Right atrium auricular region (tissue), 2 donors: ENCODE data around the gene GJD3. TPM values are rescaled to one million over a fixed set of nuclear protein-coding genes. Genes with fewer than 3 reads are reported as not detected.
"Not testable (repeated sequence)": the region's sequence is repeated elsewhere in the genome, so short reads cannot be mapped to it uniquely, and the experiment has no call there.

Experiments used
- DNase-seq: peaks from one replicate; pipeline ENCODE4 v3.0.0-alpha.2; 2019; ENCODE audit warnings: low spot score
- H3K27ac ChIP-seq, 2 donors: fragments of 200-600 bp; sonication (generic); 1 replicate in 1 of 2; 2 replicates in 1 of 2; pipeline ENCODE4 v1.5.1; 2016 to 2019
- H3K27me3 ChIP-seq, 2 donors: fragments of 200-600 bp; sonication (generic); one replicate each; pipeline versions ENCODE4 v1.5.1 to v1.6.0; 2017 to 2019
- H3K36me3 ChIP-seq: fragments of 200-600 bp; sonication (generic); one replicate; pipeline ENCODE4 v1.5.1; 2016
- H3K4me1 ChIP-seq, 2 donors: fragments of 200-600 bp; sonication (generic); one replicate each; pipeline versions ENCODE4 v1.5.1 to v1.6.0; 2017 to 2019
- H3K4me3 ChIP-seq, 2 donors: fragments of 200-600 bp; sonication (generic); 1 replicate in 1 of 2; 2 replicates in 1 of 2; pipeline ENCODE4 v1.5.1; 2017 to 2019; ENCODE audit warnings: mild to moderate bottlenecking in 1 of 2, moderate library complexity in 1 of 2
- H3K9me3 ChIP-seq, 2 donors: fragments of 200-600 bp; sonication (generic); one replicate each; pipeline ENCODE4 v1.5.1; 2019
- total RNA-seq, 2 donors: library from RNA; depleted of rRNA; stranded (reverse); fragments of >200 nt; gene quantifications; one replicate each; pipeline ENCODE4 v1.1.0, GENCODE V29; 2016
- TF ChIP-seq, protein P1 (sequence below), 2 donors: fragments of 200-600 bp; sonication (generic); IDR thresholded peaks; one replicate each; pipeline ENCODE4 v1.5.1; 2019; ENCODE audit warnings: antibody characterized with exemption in 2 of 2

Gene GJD3
- total RNA-seq, 2 donors from 2014 or later: 1.6 TPM; not detected in 1

- Histone ChIP-seq H3K27ac (no peak overlapping the region), H3K4me1 (no peaks in the 10 kb centered on the region), H3K27me3 (no peaks in the 10 kb centered on the region), H3K4me3 (no peak overlapping the region), H3K36me3 (no peaks in the 10 kb centered on the region), H3K9me3 (no peaks in the 10 kb centered on the region)
- TF ChIP-seq, protein P1, sequence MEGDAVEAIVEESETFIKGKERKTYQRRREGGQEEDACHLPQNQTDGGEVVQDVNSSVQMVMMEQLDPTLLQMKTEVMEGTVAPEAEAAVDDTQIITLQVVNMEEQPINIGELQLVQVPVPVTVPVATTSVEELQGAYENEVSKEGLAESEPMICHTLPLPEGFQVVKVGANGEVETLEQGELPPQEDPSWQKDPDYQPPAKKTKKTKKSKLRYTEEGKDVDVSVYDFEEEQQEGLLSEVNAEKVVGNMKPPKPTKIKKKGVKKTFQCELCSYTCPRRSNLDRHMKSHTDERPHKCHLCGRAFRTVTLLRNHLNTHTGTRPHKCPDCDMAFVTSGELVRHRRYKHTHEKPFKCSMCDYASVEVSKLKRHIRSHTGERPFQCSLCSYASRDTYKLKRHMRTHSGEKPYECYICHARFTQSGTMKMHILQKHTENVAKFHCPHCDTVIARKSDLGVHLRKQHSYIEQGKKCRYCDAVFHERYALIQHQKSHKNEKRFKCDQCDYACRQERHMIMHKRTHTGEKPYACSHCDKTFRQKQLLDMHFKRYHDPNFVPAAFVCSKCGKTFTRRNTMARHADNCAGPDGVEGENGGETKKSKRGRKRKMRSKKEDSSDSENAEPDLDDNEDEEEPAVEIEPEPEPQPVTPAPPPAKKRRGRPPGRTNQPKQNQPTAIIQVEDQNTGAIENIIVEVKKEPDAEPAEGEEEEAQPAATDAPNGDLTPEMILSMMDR (IDR thresholded peaks at IDR 0.05): no peak
- DNase-seq: no peak
Measured at GRCh38 chr17:40372031-40372430, 7.5 kb upstream of the GJD3 start.

DNA sequence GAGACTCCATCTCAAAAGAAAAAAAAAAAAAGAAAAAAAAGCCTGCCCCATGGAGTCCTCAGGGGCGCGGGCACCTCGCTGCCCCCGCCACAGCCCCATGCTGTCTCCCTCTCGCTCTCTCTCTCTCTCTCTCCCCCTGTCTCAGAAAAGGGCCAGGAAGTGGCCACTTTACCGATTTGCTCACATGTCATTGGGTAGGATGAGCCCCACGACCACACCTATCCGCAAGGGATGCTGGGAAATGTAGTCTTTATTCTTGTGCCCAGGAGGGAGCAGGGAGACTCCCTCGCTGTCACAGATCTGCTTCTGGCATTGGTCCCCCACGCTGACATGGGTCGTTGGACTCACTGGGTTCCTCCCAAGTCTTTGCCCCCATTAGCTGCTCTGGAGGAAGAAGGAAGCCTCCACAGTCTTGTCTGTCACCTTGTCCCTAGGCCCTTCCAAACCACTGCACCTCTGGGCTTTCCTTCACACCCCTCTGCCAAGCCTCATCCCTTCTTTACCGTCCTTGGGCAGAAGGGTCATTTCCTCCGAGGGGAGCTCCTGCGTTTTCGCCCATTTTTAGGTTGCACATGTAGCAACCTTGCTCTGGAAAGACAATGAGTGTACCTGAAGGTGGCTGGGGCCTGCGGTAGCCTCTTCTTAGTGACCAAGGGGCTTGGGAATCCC lies 6.9 kb upstream of the GJD3 start:
- H3K36me3 ChIP-seq: no peaks in the 10 kb centered on the region
- no peak overlapping the region for H3K4me3 ChIP-seq
- no peaks in the 10 kb centered on the region for H3K9me3 ChIP-seq
- no peaks in the 10 kb centered on the region for H3K27me3 ChIP-seq
- TF ChIP-seq, protein P1 (IDR thresholded peaks at IDR 0.05): no peak
- no peak for DNase-seq
- no peaks in the 10 kb centered on the region for H3K4me1 ChIP-seq
- no peak overlapping the region for H3K27ac ChIP-seq

DNA sequence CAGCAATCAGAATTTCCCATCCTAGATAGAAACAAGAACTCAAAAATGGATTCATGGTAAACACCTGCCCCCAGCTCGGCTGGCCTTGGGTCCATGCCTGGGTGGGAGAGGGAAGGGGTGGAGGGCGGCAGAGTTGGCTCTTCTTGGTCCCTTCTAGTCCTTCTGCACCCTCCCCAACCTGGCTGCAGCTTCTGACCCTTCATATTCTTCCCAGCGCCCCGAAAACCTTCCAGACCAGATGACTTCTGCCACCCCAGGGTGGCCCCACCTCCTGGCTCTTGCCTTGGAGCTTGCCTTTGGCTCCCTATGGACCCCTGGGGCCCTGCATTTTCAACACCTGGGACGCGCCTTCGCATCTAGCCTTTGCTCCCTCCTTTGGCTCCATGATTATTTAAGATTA lies 5.4 kb upstream of the GJD3 start:
- no peaks in the 10 kb centered on the region for H3K36me3 ChIP-seq
- TF ChIP-seq, protein P1 (IDR thresholded peaks at IDR 0.05): no peak
- DNase-seq: no peak

GRCh38 chr17:40367728-40368127 lies 3.2 kb upstream of the GJD3 start:
- peaks cover 0 to 14% of the 10 kb centered on the region in 2 donors for H3K4me1 ChIP-seq
- not testable (repeated sequence) for H3K27ac ChIP-seq, H3K36me3 ChIP-seq, DNase-seq, H3K27me3 ChIP-seq, H3K9me3 ChIP-seq, H3K4me3 ChIP-seq

More for the DNA sequence above, 5.4 kb upstream of the GJD3 start:
- H3K4me1 ChIP-seq: no peaks in the 10 kb centered on the region
- H3K27ac ChIP-seq: no peak overlapping the region
- no peaks in the 10 kb centered on the region for H3K9me3 ChIP-seq
- H3K4me3 ChIP-seq: no peak overlapping the region
- no peaks in the 10 kb centered on the region for H3K27me3 ChIP-seq

DNA sequence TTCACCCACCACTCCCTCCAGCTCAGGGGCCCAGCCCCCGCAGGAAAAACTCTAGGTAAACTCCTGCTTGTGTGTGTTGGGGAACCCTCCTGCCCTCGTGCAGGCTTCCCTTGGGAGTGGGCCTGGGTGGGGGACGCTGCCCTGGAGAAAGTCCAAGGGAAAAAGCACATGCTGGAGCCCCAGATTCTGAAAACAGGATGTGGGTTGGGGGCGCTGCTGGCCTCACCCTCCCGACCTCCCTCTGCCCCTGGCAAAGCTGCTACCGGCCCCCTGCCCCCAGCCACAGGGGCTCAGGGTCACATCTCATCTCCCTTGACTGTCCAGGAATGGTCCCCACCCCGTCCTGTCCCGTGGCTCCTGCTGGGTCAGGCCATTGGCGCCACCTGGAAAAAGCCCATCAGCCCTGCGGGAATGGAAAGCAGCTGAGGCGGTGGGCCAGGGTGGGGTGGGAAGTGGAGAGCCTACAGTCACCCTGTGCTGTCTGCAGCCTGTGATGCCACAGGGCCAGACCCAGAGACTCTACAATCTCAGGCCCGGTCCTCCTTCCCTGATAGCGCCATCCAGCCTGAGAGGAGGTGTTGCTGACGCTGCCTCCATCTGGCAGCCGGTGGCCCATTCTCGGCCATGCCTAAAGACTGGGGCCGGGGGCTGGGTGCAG lies 2.5 kb upstream of the GJD3 start:
- no peak for DNase-seq
- no peaks in the 10 kb centered on the region for H3K9me3 ChIP-seq
- H3K4me3 ChIP-seq: no peak overlapping the region

More for the DNA sequence above, 2.5 kb upstream of the GJD3 start:
- Histone ChIP-seq H3K36me3 (no peaks in the 10 kb centered on the region), H3K4me1 (peaks cover 0 to 14% of the 10 kb centered on the region in 2 donors), H3K27ac (no peak overlapping the region), H3K27me3 (no peaks in the 10 kb centered on the region)
- TF ChIP-seq, protein P1 (IDR thresholded peaks at IDR 0.05): no peak
